Dendritic cell treated with granulocyte-macrophage colony-stimulating factor and Interleukin-4, amounts not matched to agents 40 ng/mL and 50 ng/mL, for 4 days (primary cell): ENCODE results near the gene KRT26.

Source experiments
- H3K27ac Mint-ChIP-seq: one replicate; pipeline ENCODE4 v1.8.0; 2022; ENCODE audit warnings: mild to moderate bottlenecking, mixed read lengths
- H3K27me3 Mint-ChIP-seq: one replicate; pipeline ENCODE4 v1.8.0; 2022; ENCODE audit warnings: mild to moderate bottlenecking, mixed read lengths
- H3K36me3 Mint-ChIP-seq: one replicate; pipeline ENCODE4 v1.8.0; 2022; ENCODE audit warnings: low read depth, mixed read lengths
- H3K4me1 Mint-ChIP-seq: one replicate; pipeline ENCODE4 v1.8.0; 2022; ENCODE audit warnings: low read depth, mixed read lengths
- H3K4me3 Mint-ChIP-seq: one replicate; pipeline ENCODE4 v1.8.0; 2022; ENCODE audit warnings: mild to moderate bottlenecking, moderate library complexity, mixed read lengths
- H3K9me3 Mint-ChIP-seq: one replicate; pipeline ENCODE4 v1.8.0; 2022; ENCODE audit warnings: mixed read lengths
- intact Hi-C: fragments of 100-400 bp; cut with micrococcal nuclease; formaldehyde crosslinking; loops from one replicate; pipeline ENCODE4 v1.15.0; 2022

The KRT26 gene

DNA sequence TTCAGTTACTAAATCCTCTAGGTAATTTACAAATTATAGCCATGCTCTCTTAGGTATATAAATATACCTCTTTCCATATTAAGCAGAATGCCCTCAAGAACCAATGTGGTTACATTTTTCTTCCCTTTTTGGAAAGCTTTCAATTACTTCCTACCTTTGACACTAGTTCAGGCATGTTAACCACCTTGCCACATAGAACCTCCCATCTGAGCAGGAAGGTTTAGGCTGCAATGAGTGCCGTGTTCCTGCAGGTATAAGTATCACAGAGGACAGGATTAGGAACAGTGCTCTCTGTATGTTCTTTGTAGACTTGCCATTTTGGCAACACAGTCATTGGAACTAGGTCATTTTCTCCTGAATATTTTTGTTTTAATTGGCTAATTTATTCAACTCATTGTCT lies 37.0 kb downstream of the KRT26 start:
- peaks cover 26% of the 10 kb centered on the region for H3K27me3 Mint-ChIP-seq
- H3K36me3 Mint-ChIP-seq = no peaks in the 10 kb centered on the region
- no peaks in the 10 kb centered on the region for H3K4me1 Mint-ChIP-seq
- H3K4me3 Mint-ChIP-seq = no peak overlapping the region
- no peak overlapping the region for H3K27ac Mint-ChIP-seq
- intact Hi-C loops = no loop called here
- no peaks in the 10 kb centered on the region for H3K9me3 Mint-ChIP-seq

DNA sequence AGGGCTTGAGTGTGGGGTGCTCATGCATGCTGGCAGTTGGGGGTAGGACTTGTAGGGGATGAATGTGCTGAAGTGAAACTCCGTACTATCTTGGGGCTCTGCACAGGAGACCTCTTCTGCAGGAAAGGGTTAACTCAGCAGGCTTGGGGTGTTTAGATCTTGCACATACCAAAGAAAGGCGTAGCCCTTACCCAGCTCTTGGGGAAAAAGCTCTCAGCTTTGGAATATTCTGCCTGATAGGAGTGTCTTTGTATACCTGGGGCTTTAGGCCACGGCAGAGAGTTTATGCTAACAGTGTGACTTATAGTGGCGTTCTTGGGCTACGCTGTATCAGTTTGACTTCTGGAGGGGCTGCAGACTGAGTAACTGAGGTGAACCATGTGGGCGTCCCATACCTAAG lies 38.0 kb downstream of the KRT26 start:
- intact Hi-C loops = no loop called here
- no peak overlapping the region for H3K4me3 Mint-ChIP-seq
- peaks cover 25% of the 10 kb centered on the region for H3K27me3 Mint-ChIP-seq
- H3K27ac Mint-ChIP-seq = no peak overlapping the region
- no peaks in the 10 kb centered on the region for H3K36me3 Mint-ChIP-seq
- no peaks in the 10 kb centered on the region for H3K4me1 Mint-ChIP-seq
- H3K9me3 Mint-ChIP-seq = no peaks in the 10 kb centered on the region

DNA sequence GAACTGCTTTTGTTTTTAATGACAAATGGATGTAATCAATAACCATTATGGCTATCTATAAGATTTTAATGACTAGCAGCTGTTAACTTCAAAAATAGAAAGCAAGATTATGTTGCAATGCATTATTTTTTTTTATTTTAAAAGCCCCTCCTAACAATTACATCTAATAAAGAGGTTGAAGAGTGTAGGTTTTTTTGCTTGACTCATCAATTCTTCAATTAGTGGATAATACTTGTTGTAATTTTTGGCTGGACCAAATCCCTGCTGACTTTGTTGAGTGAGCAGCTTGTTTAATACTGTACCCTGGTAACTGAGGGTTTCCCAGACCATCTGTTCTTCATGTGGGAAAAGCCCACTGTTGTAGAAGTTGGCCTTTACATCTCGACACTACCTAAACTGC lies 41.0 kb downstream of the KRT26 start:
- Mint-ChIP-seq H3K4me3 (no peak overlapping the region), H3K4me1 (no peaks in the 10 kb centered on the region), H3K36me3 (no peaks in the 10 kb centered on the region), H3K27me3 (peaks cover 19% of the 10 kb centered on the region), H3K27ac (no peak overlapping the region), H3K9me3 (no peaks in the 10 kb centered on the region)
- intact Hi-C loops = no loop called here

DNA sequence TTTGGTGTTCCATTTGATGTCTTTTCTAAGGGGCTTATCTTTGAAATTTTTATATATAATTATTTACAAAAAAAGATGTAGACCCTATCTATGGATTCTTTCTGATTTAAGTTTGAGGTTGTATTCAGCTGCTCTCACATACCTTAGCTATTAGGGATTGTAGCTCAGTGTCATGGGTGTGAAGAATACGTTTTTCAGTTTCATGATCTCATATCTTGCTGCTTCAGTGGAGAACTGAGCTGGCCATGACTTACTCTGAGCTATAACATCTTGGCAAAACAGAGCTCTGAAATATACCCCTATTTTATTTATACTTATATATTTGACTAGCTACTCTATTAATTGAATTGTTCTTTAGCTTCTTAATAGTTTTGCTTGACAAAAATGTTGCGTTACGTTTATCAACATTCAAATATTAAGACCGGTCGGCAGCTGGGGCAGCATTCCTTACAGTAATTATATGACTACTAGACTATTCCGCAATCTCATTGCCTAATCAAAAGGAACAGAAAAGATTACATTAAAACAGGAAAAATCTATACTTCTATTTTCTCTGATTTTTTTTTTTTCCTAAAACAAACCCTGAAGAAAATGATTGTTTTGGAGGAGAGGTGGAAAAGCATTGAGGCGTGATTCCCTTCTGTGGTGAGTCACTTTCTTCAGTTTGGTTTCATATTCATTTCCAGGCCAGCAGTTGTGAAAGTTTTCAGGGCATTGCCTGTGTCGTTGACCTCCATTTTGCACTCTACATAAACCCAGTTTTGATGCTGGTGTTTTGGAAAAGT lies 44.4 kb downstream of the KRT26 start:
- H3K36me3 Mint-ChIP-seq = no peaks in the 10 kb centered on the region
- no peak overlapping the region for H3K27ac Mint-ChIP-seq
- intact Hi-C loops = no loop called here
- no peaks in the 10 kb centered on the region for H3K4me1 Mint-ChIP-seq
- H3K27me3 Mint-ChIP-seq = peaks cover 27% of the 10 kb centered on the region
- H3K4me3 Mint-ChIP-seq = no peak overlapping the region
- no peaks in the 10 kb centered on the region for H3K9me3 Mint-ChIP-seq

DNA sequence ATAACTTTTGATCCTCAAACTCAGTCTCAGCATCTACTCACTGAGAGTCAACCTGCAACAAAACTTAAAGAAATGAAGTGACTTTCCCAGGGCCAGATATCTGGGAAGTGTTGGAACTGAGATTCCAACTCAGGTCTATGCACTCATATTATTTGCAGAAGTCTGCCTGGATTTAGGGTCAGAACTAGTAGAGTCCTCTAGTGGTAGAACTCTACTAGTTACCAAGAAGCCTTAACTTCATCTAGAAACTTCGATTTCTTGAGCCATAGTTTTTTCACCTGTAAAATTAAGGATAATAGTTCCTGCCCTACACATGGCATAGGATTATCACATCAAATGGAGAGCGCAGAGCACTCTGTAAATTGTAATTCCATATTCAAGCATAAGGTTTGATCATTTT lies 45.1 kb downstream of the KRT26 start:
- Mint-ChIP-seq H3K36me3 (no peaks in the 10 kb centered on the region), H3K27me3 (peaks cover 32% of the 10 kb centered on the region), H3K4me1 (no peaks in the 10 kb centered on the region), H3K9me3 (no peaks in the 10 kb centered on the region), H3K4me3 (no peak overlapping the region), H3K27ac (no peak overlapping the region)
- intact Hi-C loops = no loop called here

DNA sequence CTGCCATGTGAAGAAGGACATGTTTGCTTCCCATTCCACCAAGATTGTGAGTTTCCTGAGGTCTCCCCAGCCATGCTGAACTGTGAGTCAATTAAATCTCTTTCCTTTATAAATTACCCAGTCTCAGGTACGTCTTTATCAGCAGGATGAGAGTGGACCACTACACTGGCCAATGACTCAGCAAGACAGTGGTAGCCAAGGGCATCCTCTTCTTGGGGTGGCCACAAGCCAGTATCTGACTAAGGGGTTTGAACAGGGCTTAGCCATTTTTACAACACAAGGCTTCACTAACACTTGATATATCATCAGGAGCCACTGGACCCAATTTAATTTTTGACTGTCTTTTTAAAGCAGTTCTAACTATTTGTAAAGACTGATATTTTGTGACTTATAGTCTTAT lies 47.3 kb downstream of the KRT26 start:
- H3K36me3 Mint-ChIP-seq = no peaks in the 10 kb centered on the region
- intact Hi-C loops = no loop called here

DNA sequence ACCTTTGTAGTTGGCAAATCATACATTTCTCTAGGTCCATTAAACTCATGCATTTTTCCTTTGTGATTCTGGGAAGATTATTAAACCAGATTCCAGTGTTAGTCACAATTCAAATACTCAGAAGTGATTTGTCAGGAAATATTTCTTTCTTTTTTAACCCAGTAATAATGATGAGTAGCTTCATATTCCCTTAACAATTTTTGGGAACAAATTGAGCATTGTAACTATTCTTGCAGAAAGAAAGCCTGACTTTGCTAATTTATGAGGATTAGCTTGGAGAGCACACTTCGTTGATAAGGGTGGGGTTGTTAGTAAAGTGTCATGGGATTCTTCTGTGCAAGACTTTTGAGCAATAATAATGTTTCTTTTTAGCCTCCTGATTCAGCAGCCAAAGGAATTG lies 49.8 kb downstream of the KRT26 start:
- Mint-ChIP-seq H3K36me3 (no peaks in the 10 kb centered on the region), H3K27me3 (peaks cover 32% of the 10 kb centered on the region), H3K4me1 (no peaks in the 10 kb centered on the region), H3K27ac (no peak overlapping the region), H3K9me3 (no peaks in the 10 kb centered on the region), H3K4me3 (no peak overlapping the region)
- intact Hi-C loops = no loop called here

More for the DNA sequence above, 47.3 kb downstream of the KRT26 start:
- Mint-ChIP-seq H3K4me1 (no peaks in the 10 kb centered on the region), H3K27ac (no peak overlapping the region), H3K4me3 (no peak overlapping the region), H3K27me3 (peaks cover 32% of the 10 kb centered on the region), H3K9me3 (no peaks in the 10 kb centered on the region)

DNA sequence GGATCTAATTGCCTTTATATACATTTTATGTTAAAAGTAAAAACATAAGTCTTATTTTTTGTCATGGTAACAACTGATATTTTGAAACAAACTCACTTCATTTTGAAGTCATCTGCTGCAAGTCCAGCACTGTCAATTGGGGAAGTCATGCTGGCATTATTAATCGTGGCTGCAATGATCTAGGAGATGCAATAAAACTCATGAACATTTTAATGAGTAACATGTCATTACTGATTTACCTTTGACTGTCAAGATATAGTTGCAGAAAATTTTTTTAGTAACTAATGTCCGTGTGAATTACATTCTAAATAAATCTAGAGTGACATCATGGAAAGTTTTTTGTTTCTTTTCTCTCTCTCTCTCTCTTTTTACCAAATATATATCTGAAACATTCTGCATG lies 51.1 kb downstream of the KRT26 start:
- Mint-ChIP-seq H3K27me3 (peaks cover 36% of the 10 kb centered on the region), H3K4me1 (no peaks in the 10 kb centered on the region), H3K27ac (no peak overlapping the region), H3K9me3 (no peaks in the 10 kb centered on the region), H3K4me3 (no peak overlapping the region), H3K36me3 (no peaks in the 10 kb centered on the region)
- intact Hi-C loops = no loop called here

DNA sequence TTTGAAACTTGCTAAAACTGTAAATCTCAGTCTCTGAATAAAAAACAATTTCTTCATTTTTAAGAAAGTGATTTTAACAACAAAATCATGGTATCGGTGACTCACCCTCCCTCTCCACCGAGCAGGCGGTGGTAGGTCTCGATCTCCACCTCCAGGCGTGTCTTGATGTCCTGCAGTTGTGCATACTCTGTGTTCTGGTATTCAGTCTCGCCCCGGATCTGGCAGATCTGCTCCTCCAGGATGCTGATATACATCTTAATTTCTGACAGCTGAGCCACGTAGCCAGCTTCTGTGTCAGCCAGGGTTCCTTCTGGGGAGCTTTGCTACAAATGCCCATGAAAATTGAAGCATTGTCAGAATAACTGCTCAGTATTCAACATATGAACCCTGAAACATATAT lies 53.1 kb downstream of the KRT26 start:
- H3K27me3 Mint-ChIP-seq = peaks cover 43% of the 10 kb centered on the region
- H3K4me3 Mint-ChIP-seq = no peak overlapping the region
- intact Hi-C loops = no loop called here
- no peaks in the 10 kb centered on the region for H3K4me1 Mint-ChIP-seq
- no peaks in the 10 kb centered on the region for H3K9me3 Mint-ChIP-seq
- no peak overlapping the region for H3K27ac Mint-ChIP-seq
- no peaks in the 10 kb centered on the region for H3K36me3 Mint-ChIP-seq

DNA sequence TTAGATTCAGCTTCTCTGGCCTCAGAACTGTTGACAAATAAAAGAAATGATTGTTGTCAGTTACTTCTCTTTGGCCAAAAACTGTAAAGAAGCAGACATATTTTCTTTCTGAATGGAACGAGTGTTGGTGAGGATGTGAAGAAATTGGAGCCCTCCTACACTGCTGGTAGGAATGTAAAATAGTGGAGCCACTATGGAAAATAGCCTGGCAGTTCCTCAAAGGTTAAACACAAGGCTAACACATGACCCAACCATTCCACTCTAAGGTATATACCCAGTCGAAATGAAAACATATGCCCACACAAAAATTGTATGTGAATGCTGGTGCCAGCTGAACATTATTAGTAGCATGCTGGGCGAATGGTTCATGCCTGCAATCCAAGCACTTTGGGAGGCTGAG lies 54.2 kb downstream of the KRT26 start:
- Mint-ChIP-seq H3K4me1 (no peaks in the 10 kb centered on the region), H3K27me3 (peaks cover 36% of the 10 kb centered on the region)
- intact Hi-C loops = no loop called here

More for the DNA sequence above, 54.2 kb downstream of the KRT26 start:
- Mint-ChIP-seq H3K27ac (no peak overlapping the region), H3K36me3 (no peaks in the 10 kb centered on the region), H3K9me3 (no peaks in the 10 kb centered on the region), H3K4me3 (no peak overlapping the region)
